NCI-H2196 (cell line): ENCODE results near the gene PLD6.
"Not testable (repeated sequence)": the region's sequence is repeated elsewhere in the genome, so short reads cannot be mapped to it uniquely, and the experiment has no call there.

Experiments used
- DNase-seq: peaks from one replicate; lab custom pipeline; 2025; ENCODE audit not compliant: unreplicated experiment; lab: John Stamatoyannopoulos, UW

Gene PLD6, protein sequence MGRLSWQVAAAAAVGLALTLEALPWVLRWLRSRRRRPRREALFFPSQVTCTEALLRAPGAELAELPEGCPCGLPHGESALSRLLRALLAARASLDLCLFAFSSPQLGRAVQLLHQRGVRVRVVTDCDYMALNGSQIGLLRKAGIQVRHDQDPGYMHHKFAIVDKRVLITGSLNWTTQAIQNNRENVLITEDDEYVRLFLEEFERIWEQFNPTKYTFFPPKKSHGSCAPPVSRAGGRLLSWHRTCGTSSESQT

DNA sequence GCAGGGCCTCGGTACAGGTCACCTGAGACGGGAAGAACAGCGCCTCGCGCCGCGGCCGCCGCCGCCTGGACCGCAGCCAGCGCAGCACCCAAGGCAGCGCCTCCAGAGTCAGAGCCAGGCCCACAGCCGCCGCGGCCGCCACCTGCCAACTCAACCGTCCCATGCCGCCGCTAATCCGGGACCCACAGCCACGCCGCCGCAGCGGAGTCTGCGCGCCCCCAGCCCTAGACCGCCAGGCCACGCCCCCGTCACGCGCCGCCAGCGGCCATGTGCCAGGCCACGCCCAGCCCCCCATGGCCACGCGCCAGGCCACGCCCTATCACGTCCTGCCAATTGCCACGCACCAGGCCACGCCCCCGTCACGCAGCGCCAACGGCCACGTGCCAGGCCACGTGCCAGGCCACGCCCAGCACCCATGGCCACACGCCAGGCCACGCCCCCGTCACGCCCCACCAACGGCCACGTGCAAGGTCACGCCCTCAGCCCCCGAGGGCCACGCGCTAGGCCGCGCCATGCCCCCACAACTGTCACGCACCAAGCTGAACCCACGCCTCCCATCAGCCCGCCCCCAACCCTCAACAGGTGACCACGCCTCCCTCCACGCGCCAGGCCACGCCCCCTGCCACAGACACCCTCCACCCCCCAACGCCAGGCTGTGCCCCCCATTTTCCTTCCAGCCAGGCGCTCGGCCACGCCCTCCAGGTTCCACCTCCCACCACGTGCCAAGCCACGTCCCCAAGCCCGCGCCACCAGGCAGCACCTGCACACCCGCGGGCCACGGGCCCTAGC is at the start of gene PLD6:
PLD6 (minus strand) TSS at position 210 of the 789 bp plus-strand sequence; CDS start at position 163, 47 bp downstream.
- DNase-seq = peak; percentile 63

DNA sequence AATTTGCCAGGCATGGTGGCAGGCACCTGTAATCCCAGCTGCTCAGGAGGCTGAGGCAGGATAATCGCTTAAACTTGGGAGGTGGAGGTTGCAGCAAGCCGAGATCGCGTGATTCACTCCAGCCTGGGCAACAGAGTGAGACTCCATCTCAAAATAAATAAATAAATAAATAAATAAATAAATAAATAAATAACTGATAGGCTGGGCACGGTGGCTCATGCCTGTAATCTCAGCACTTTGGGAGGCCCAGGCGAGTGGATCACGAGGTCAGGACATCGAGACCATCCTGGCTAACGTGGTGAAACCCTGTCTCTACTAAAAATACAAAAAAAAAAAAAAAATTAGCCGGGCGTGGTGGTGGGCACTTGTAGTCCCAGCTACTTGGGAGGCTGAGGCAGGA is 49.6 kb upstream of the PLD6 start:
- DNase-seq = not testable (repeated sequence)

DNA sequence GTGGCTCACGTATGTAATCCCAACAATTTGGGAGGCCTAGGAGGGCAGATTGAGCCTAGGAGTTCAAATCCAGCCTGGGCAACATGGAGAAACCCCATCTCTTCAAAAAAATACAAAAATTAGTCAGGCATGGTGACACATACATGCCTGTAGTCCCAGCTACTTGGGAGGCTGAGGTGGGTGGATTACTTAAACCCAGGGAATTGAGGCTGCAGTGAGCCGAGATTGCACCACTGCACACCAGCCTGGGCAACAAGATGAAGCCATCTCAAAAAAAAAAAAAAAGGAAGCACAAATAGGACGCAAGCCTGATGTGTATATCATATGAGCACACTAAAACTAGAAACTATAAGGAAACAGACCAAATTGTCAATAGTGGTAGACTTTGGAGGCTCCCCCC is 47.9 kb upstream of the PLD6 start:
- no peak for DNase-seq

DNA sequence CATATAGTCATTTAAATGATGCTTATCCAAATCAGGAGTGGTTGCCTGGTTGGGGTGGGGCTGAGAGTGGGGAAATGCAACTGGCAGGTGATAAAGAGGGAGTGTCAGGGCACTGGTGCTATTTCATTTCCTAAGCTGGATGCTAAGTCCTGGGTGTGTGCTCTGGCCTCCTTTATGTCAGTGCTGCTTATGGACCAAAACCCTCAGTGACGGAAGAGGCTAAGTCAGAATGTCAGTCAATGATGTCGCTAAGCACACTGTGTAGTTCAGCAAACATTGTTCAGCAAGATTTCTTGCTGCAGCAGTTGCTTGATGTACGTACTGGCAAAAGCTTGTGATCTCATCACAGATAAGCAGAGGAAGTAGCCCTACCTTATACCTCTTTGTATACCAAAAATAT is 47.3 kb upstream of the PLD6 start:
- DNase-seq = no peak

DNA sequence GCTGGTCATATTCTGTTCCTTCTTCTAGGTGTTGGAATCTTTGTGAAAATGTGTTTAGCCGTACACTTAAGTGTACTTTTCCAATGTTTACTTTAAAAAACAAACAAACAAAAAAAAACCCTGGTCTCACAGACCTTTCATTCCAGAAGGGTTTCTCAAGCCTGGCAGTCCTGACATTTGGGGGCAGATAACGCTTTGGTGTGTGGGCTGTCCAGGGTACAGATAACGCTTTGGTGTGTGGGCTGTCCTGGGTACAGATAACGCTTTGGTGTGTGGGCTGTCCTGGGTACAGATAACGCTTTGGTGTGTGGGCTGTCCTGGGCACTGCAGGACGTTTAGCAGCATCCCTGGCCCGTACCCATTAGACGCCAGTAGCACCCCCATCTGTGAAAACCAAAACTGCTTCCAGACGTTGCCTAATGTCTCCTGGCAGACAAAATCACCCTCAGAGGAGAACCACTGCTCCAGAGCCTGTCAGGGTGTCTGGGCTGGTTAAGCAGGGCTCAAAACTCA is 46.1 kb upstream of the PLD6 start:
- no peak for DNase-seq

DNA sequence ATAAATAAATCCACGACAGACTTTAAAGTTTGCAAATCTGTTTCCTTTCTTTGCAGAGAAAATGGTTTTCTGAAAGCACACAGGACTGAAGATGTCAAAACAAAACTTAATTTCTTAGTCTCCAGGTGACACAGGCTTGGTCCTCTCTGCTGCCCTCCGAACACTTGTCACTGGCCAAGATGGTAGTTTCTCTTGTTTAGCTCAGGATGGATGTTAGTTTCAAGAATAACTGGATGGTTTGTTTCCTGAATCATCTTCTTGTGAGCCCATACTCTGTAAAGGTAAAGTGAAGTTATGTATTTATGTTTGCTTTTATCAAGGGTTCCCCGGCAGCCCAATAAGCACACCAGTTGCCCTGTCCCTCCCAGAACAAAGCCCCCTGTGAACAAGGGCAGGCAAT is 40.7 kb upstream of the PLD6 start:
- no peak for DNase-seq

DNA sequence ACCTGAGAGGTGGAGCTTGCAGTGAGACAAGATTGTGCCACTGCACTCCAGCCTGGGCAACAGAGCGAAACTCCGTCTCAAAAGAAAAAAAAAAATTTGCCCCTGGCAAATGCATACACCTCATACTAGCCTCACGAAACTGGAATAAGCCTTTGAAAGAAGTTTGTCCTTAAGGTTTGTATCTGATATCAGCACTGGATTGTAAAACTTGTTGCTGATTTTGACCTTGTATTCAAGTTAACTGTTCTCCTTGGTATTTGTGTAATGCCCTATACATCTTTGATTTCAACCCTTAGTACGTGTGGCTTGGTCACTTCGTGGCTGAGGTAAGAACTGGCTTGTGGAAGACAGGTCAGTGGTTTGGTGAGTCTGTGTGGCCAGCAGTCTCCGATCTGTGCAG is 37.0 kb upstream of the PLD6 start:
- no peak for DNase-seq

DNA sequence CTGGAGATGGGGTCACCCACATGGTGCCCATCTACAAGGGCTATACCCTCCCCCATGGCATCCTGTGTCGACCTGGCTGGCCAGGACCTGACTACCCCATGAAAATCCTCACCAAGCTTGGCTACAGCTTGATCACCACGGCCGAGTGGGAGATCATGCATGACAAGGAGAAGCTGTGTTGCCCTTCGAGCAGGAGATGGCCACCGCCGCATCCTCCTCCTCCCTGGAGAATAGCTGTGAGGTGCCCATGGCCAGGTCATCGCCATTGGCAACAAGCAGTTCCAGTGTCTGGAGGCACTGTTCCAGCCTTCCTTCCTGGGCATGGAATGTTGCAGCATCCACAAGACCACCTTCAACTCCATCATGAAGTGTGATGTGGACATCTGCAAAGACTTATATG is 36.1 kb upstream of the PLD6 start:
- no peak for DNase-seq

DNA sequence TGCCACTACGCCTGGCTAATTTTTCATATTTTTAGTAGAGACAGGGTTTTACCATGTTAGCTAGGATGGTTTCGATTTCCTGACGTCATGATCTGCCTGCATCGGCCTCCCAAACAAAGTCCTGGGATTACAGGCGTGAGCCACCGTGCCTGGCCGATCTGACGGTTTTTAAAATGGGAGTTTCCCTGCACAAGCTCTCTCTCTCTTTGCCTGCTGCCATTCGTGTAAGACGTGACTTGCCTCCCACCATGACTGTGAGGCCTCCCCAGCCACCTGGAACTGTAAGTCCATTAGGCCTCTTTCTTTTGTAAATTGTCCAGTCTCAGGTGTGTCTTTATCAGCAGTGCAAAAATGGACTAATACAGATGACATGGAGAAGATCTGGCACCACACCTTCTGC is 35.5 kb upstream of the PLD6 start:
- DNase-seq = no peak

DNA sequence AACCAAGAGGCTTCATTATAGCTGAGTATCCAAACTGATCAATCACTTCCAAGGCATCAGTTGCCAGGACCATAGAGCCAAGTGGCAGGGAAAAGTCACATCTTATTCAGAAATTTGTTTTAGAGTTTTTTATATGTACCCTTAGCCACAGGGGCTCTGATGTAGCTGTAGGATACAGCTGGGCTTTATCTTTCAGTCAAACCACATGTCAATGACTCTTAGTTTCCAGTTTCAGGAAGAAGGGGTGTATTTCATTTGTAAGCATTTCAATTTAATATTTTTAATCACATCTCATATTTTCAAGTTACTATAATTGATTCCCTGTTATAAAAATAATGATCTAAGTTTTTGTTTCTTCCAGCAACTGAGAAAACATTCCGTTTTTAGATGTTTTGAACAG is 33.7 kb upstream of the PLD6 start:
- no peak for DNase-seq

DNA sequence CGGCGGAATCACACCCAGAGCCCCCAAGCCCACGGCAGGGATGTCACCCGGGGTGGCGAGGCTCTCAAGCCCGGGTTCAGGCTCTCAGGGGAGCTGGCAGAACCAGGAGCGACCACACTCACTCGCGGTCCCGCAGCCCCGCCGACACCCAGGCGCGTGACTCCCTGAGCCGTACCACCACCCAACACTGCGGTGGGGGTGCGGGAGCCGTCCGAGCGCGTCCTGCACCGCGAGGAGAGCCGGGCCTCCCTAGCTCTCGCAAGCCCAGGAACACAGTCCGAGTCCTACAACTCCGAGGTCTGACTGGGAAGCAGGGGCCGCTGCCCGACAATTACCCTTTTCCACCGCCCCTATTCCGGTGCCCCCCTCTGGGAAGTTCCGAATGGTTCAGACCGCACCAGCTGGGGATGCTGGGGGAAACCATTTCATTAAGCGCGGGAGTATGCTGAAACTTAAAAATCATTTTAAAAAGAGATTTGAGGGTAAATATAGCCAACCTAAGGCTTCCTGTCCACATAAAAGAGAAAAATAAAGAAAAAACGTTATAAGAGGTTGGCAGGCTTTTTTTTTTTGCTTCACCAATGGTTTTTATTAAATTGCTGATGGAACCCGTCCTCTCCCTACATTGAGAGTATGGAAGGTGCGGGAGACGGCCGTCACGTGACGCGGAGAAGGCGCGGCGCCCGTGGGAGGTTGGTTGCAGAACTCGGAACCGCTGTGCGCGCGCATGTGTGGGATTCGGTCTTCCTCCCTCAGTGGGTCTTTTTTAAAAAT is 31.1 kb upstream of the PLD6 start, which contains the start of gene FLCN:
FLCN (minus strand) TSS at position 143 of the 774 bp plus-strand sequence. CDS start 9,031 bp downstream, outside the sequence.
- peak; percentile 55 for DNase-seq

DNA sequence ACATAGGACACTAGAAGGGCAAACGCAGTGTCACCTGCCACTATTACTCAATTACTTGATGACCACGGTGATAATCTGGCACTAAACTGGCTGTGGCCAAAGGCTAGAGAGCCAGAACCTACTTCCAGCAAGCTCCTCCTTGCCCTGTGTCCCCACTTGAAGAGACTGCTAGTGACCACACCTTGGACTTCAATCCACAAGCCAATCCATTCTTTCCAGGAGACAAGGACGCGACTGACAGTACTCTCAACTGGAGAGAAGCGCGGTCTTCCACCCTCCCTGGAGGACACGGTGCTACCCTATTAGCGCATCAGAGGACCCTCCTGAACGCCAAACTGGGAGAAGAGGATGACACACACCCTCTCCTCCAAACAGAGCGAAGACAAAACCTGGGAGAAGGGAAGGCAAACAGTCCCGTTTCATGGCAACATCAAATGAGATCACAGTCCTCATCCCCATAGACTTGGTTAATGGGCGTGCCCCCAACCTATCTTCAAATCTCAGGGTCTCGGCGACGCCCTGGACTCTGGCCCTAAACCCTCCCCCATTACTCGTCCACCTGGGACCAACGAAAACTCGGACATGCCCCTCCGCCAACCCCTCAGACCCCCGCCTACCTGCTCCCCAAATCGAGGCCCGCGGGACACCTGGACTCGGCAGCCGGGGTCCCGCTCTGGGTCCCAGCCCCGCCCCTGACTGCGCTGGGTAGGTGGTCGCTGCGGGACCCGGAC is 30.3 kb upstream of the PLD6 start:
- DNase-seq = no peak

DNA sequence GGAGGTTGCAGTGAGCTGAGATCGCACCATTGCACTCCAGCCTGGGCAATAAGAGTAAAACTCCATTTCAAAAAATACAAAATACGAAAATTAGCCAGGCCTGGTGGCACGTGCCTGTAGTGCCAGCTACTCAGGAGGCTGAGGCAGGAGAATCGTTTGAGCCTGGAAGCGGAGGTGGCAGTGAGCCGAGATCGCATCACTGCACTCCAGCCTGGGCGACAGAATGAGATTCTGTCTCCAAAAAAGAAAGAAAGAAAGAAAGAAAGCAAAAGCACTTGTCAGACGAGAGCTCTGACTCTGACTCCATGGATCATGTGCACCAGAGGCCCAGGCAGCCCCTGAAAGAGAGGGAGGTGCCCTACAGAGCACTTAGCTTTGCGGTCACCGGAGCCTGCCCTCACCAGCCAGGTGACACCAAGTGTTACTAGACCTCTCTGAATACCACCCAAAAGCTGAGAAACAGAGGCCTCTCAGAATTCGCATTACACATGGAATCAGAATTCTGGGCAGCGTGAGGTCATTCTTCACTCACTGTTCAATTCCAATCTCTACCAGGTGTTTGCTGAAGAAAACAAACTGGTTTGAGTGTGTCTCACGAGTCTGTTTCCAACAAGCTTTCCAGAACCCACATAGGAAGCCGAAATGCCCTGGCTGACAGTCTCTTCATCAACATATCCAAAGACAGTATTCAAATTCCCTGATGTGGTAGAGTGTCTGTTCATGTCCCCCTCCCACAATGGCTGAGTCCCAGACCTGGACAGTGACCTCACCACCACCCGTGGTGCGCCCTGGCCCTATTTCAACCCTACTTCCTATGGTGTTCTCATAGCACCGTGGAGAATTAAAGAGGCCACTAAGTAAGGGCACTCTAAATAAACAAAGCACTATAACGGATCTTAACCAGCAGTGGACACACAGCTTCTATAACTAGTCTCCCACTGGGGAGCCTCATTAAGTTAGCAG is 29.4 kb upstream of the PLD6 start:
- DNase-seq = peak; percentile 36

DNA sequence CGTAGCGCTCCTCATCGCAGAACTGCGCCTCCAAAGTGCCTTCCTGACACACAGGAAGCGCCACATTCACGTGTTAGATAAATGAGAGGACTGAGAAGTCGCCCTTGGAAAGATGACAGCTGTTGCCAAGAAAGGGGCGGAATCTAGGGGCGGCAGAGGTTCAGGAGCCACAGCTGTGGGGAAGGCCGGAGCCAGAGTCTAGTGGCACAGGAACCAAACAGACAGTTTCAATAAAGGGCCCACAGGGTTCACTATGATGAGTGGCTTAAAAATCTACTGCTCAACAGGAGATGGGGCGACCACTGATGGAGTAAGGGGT is 26.1 kb upstream of the PLD6 start:
- no peak for DNase-seq

DNA sequence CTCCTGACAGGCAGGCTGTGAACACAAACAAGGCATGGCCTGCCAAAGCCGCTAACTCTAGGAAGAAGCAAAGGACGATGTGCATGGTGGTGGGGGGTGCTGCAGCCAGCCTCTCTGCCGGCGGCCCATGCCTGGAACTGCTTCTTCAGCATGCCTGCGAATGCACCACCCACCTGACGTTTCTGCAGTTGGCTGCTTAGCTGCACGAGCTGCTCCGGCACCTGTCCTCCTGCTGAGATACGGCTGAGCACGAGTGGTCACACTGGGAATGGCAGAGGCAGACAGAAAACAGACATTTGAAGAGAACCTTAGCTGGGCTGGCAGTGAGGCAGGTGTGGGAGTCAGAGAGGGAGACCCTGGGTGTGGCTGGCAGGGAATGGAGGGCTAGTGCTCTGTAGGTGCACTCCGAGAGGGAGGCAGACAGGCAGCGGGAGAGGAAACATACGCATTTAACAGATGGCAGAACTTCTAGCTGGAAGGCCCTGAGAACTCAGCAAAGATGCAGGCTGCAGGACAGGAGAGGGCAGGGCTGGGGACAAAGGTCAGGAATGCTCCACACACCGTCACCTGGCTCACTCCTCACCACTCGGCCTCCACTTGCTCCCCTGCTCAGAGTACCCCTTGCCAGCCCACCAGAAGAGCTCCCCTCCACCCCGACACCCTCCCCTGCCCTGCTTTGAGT is 25.6 kb upstream of the PLD6 start:
- DNase-seq = no peak

DNA sequence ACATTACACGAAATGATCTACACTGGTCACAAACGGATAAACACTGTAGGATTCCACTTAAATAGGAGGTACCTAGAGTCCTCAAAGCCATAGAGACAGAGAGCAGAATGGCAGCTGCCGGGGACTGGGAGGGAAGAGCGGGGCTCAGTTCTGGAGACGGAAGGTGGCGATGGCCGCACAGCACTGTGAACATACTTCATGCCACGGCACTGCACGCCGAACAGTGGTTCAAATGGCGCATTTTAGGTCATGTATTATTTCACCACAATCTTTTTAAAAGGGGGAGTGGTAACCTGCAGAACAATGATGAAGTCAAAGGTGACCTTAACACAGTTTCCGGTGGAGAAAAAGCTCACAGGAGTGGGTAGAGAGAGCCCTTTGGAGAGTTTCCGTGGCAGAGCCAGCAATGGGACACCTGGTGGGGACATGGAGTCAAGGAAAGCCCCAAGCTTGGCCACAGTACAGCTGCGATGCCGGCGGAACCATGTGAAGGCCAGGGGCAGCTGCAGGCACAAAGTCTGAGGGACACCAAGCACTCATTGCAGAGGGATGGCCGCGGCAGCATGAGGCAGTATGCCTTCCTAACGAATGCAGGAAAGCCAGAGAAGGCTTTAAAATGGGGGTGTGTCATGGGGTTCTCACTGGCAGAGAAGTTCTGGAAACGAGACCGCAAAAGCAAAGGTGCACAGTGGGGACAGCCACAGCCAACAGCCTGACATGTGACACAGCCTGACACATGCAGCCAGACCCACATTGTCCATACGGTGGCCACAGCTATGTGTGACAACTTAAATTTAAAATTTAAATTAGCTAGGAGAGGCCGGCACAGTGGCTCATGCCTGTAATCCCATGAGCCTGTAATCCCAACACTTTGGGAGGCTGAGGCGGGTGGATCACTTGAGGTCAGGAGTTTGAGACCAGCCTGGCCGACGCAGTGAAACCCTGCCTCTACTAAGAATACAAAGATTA is 23.6 kb upstream of the PLD6 start:
- no peak for DNase-seq

DNA sequence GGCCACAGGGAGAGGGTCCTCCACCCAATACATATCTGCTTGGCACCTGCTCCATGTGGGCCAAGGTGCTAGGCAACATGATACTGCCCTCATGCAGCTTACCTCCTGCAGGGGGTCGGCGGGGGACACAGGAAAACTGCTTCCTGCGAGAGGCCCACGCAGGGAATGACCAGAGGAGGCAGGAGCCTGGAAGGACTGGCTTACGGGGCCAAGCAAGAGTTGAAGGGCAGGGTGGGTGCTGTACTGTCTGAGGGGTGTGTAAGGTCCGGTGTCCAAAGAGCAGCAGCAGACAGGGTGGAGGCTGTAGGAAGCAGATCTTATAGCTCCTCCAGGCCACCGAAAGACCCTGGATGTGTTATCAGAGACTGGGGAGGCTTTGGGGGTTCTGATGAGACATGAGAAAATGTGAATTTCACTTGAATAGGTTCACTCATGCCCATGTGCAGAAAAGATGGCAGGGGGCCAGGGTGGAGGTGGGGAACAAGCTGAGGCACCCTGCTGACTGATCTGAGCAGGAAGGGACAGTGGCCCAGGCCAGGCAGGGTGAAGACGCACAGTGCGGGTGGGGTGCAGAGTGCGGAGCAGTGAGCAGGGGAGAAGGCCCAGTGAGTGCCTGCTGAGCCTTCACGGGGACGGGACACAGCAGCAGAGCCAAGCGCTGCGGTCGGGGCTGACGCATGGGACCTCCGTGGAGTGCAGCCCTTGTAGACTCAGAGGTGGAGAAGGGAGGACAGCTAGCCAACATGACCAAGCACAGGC is 22.6 kb upstream of the PLD6 start:
- DNase-seq = no peak
